Neuronal stem cell (in vitro differentiated cells): ENCODE results near the gene IL1RL2.

Source experiments
- DNase-seq: peaks from one replicate; pipeline ENCODE4 v3.0.0-alpha.2; 2013; ENCODE audit warnings: low spot score
- H2AFZ ChIP-seq: one replicate; pipeline ENCODE4 v1.6.1; 2013; ENCODE audit warnings: mild to moderate bottlenecking, low read length, inconsistent platforms
- H2AK5ac ChIP-seq: 2 replicates; pipeline ENCODE4 v1.6.1; 2013; ENCODE audit warnings: low read depth, mild to moderate bottlenecking, inconsistent platforms, low read length, moderate library complexity, mixed read lengths
- H2BK120ac ChIP-seq: 2 replicates; pipeline ENCODE4 v1.6.1; 2013; ENCODE audit warnings: low read depth, mild to moderate bottlenecking, inconsistent platforms, low read length, moderate library complexity, mixed read lengths
- H2BK12ac ChIP-seq: one replicate; pipeline ENCODE4 v1.6.1; 2013; ENCODE audit warnings: low read length, inconsistent platforms
- H2BK15ac ChIP-seq: 2 replicates; pipeline ENCODE4 v1.6.1; 2013; ENCODE audit warnings: mild to moderate bottlenecking, low read length, inconsistent platforms, mixed read lengths
- H2BK5ac ChIP-seq: one replicate; pipeline ENCODE4 v1.6.1; 2013; ENCODE audit warnings: inconsistent platforms, mild to moderate bottlenecking, low read length, moderate library complexity
- H3K14ac ChIP-seq: one replicate; pipeline ENCODE4 v1.6.1; 2013; ENCODE audit warnings: low read length, inconsistent platforms
- H3K18ac ChIP-seq: 2 replicates; pipeline ENCODE4 v1.6.1; 2013; ENCODE audit warnings: low read length, inconsistent platforms
- H3K23ac ChIP-seq: 2 replicates; pipeline ENCODE4 v1.6.1; 2013; ENCODE audit warnings: low read depth, mild to moderate bottlenecking, mixed read lengths, low read length, inconsistent platforms; ENCODE audit not compliant: poor library complexity
- H3K27ac ChIP-seq: replicated peaks from 3 replicates; pipeline ENCODE4 v1.5.1; 2013; ENCODE audit warnings: low read length, inconsistent platforms
- H3K27me3 ChIP-seq, 3 experiments: 2 replicates each; pipeline ENCODE4 v1.6.1; 2013; ENCODE audit warnings: low read length in 3 of 3, mild to moderate bottlenecking in 2 of 3, inconsistent platforms in 1 of 3, low read depth in 1 of 3, mixed read lengths in 1 of 3, moderate library complexity in 1 of 3; ENCODE audit not compliant: control insufficient read depth in 3 of 3, insufficient read depth in 3 of 3
- H3K36me3 ChIP-seq, 2 donors: replicated peaks in 1 of 2; 2 replicates each; pipeline ENCODE4 v1.6.1; 2013; ENCODE audit warnings: low read length in 2 of 2; ENCODE audit not compliant: control insufficient read depth in 2 of 2, insufficient read depth in 2 of 2
- H3K4ac ChIP-seq: 2 replicates; pipeline ENCODE4 v1.6.1; 2013; ENCODE audit warnings: inconsistent platforms, mild to moderate bottlenecking, low read length, moderate library complexity
- H3K4me1 ChIP-seq, 2 donors: 1 replicate in 1 of 2; 2 replicates in 1 of 2; pipeline ENCODE4 v1.6.1; 2013; ENCODE audit warnings: low read length in 2 of 2, low read depth in 1 of 2; ENCODE audit not compliant: control insufficient read depth in 2 of 2, insufficient read depth in 1 of 2
- H3K4me2 ChIP-seq: one replicate; pipeline ENCODE4 v1.6.1; 2013; ENCODE audit warnings: mild to moderate bottlenecking, low read length, inconsistent platforms; ENCODE audit not compliant: insufficient read depth, poor library complexity, severe bottlenecking
- H3K4me3 ChIP-seq, 2 donors: 2 replicates each; pipeline ENCODE4 v1.5.1; 2013; ENCODE audit warnings: low read length in 2 of 2, mild to moderate bottlenecking in 2 of 2, inconsistent platforms in 1 of 2, moderate library complexity in 1 of 2
- H3K79me1 ChIP-seq: one replicate; pipeline ENCODE4 v1.6.1; 2013; ENCODE audit warnings: low read depth, mild to moderate bottlenecking, inconsistent platforms, low read length, moderate library complexity
- H3K9ac ChIP-seq: one replicate; pipeline ENCODE4 v1.6.1; 2013; ENCODE audit warnings: mild to moderate bottlenecking, low read depth, low read length, inconsistent platforms; ENCODE audit not compliant: poor library complexity
- H3K9me3 ChIP-seq, 2 donors: replicated peaks in 1 of 2; 2 replicates each; pipeline versions ENCODE3 to v1.6.1; 2013; ENCODE audit warnings: low read length in 2 of 2, mild to moderate bottlenecking in 2 of 2, inconsistent platforms in 1 of 2, low read depth in 1 of 2, mixed read lengths in 1 of 2, moderate library complexity in 1 of 2; ENCODE audit not compliant: control insufficient read depth in 2 of 2, insufficient read depth in 1 of 2
- H4K8ac ChIP-seq: one replicate; pipeline ENCODE4 v1.6.1; 2013; ENCODE audit warnings: low read depth, mild to moderate bottlenecking, inconsistent platforms, low read length, moderate library complexity
- H4K91ac ChIP-seq: one replicate; pipeline ENCODE4 v1.6.1; 2013; ENCODE audit warnings: low read length, low read depth, mild to moderate bottlenecking, inconsistent platforms; ENCODE audit not compliant: poor library complexity
- WGBS, 2 donors: extraction: QIAGEN DNeasy Blood & Tissue Kit; methylation state at CpG; one replicate each; pipeline ENCODE4 v1.1.7; 2013; ENCODE audit warnings: missing lambda C conversion rate in 2 of 2, mixed read lengths in 1 of 2; ENCODE audit not compliant: insufficient read length in 2 of 2, insufficient replicate concordance in 1 of 2; ENCODE audit errors: extremely low coverage in 2 of 2; 5-methylcytosine and 5-hydroxymethylcytosine counted together

The IL1RL2 gene

DNA sequence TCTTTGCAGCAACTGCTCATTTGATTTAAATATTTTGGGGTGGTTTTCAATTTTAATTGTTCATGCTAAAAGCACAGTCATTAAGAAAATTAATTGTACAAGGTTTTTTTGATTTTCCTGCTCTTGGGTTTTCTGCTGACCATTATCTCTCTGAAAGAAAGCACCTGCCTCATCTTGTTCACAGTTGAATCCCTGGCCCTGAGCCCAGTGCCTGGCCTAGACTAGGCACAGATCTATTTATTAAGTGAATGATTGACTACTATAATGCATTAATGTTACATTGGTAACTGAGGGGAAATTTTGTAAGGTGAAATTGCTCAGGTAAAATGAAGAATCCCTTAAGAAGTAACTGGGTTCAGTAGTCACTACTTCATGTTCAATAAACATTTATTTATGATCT is 22.0 kb downstream of the IL1RL2 start:
- no peak overlapping the region for H4K8ac ChIP-seq
- no peak overlapping the region for H3K4me3 ChIP-seq
- no peak overlapping the region for H2BK5ac ChIP-seq
- H4K91ac ChIP-seq = no peak overlapping the region
- H3K9me3 ChIP-seq = no peaks in the 10 kb centered on the region
- H3K14ac ChIP-seq = no peak overlapping the region
- H2BK120ac ChIP-seq = no peak overlapping the region
- no peak overlapping the region for H3K4me2 ChIP-seq
- no peak overlapping the region for H3K18ac ChIP-seq
- H3K27ac ChIP-seq = no peak overlapping the region
- H2BK15ac ChIP-seq = no peak overlapping the region
- no peak overlapping the region for H3K4ac ChIP-seq
- H2AFZ ChIP-seq = no peak overlapping the region
- H3K4me1 ChIP-seq = no peaks in the 10 kb centered on the region
- no peak overlapping the region for H2BK12ac ChIP-seq
- H3K9ac ChIP-seq = no peak overlapping the region
- no peak overlapping the region for H2AK5ac ChIP-seq
- DNase-seq = no peak
- H3K23ac ChIP-seq = no peak overlapping the region
- H3K79me1 ChIP-seq = no peaks in the 10 kb centered on the region
- H3K27me3 ChIP-seq = no peaks in the 10 kb centered on the region
- H3K36me3 ChIP-seq = no peaks in the 10 kb centered on the region

DNA sequence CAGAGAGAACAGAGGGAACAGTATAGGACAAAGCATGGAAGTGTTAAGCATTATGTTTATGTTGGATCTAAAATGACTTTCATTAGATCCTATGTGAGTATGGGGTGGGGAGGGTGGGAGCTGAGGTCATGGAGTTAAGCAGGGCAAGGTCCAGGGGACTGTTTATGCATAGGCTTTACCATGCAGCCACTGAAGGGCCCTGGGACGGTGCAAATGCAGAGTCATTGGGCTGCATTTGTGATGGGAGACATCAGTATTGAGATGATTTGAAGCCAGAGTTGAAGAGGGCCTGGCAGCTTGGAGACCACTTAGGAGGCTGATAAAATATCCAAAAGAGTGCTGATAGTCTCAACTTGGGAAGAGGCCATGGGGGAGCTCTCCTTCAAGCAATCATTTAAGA is 22.7 kb downstream of the IL1RL2 start:
- H3K9me3 ChIP-seq = no peaks in the 10 kb centered on the region
- no peak for DNase-seq
- WGBS, 2 donors = no CpG with 5 or more reads among the region's 1 CpG
- H2BK15ac ChIP-seq = no peak overlapping the region
- no peaks in the 10 kb centered on the region for H3K27me3 ChIP-seq
- H3K27ac ChIP-seq = no peak overlapping the region
- no peaks in the 10 kb centered on the region for H3K36me3 ChIP-seq
- H3K4me2 ChIP-seq = no peak overlapping the region
- no peak overlapping the region for H2AK5ac ChIP-seq
- H4K91ac ChIP-seq = no peak overlapping the region
- no peak overlapping the region for H3K14ac ChIP-seq
- H3K18ac ChIP-seq = no peak overlapping the region
- H3K4ac ChIP-seq = no peak overlapping the region
- no peaks in the 10 kb centered on the region for H3K79me1 ChIP-seq
- no peak overlapping the region for H3K23ac ChIP-seq
- H3K4me1 ChIP-seq = no peaks in the 10 kb centered on the region
- no peak overlapping the region for H2BK5ac ChIP-seq
- no peak overlapping the region for H3K9ac ChIP-seq
- no peak overlapping the region for H2BK12ac ChIP-seq
- H2AFZ ChIP-seq = no peak overlapping the region
- H2BK120ac ChIP-seq = no peak overlapping the region
- H4K8ac ChIP-seq = no peak overlapping the region
- H3K4me3 ChIP-seq = no peak overlapping the region

DNA sequence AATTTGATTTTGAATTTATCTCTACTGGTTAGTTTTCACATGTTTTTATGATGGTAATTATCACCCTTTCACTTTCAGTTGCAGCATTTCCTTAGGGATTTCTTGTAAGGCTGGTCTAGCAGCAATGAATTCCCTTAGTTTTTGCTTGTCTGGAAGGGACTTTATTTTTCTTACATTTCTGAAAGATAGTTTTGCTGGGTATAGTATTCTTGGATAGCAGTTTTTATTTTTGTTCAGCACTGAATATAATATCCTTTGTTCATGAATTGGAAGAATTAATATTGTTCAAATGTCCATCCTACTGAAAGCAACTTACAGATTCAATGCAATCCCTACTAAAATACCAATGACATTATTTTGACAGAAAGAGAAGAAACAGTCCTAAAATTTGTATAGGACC is 30.2 kb downstream of the IL1RL2 start:
- no peak overlapping the region for H3K4me2 ChIP-seq
- no peak overlapping the region for H3K18ac ChIP-seq
- no peak overlapping the region for H2BK120ac ChIP-seq
- H3K14ac ChIP-seq = no peak overlapping the region
- no peaks in the 10 kb centered on the region for H3K27me3 ChIP-seq
- no peak overlapping the region for H2AFZ ChIP-seq
- H3K27ac ChIP-seq = no peak overlapping the region
- no peaks in the 10 kb centered on the region for H3K36me3 ChIP-seq
- no peak overlapping the region for H4K91ac ChIP-seq
- H3K9ac ChIP-seq = no peak overlapping the region
- H4K8ac ChIP-seq = no peak overlapping the region
- no peak overlapping the region for H3K4me3 ChIP-seq
- no peak overlapping the region for H3K23ac ChIP-seq
- DNase-seq = no peak
- no peak overlapping the region for H2BK12ac ChIP-seq
- H2BK15ac ChIP-seq = no peak overlapping the region
- no peak overlapping the region for H2BK5ac ChIP-seq
- no peak overlapping the region for H3K4ac ChIP-seq
- H3K79me1 ChIP-seq = no peaks in the 10 kb centered on the region
- H3K4me1 ChIP-seq = no peaks in the 10 kb centered on the region
- peaks cover 0 to 4% of the 10 kb centered on the region in 2 donors for H3K9me3 ChIP-seq
- no peak overlapping the region for H2AK5ac ChIP-seq

DNA sequence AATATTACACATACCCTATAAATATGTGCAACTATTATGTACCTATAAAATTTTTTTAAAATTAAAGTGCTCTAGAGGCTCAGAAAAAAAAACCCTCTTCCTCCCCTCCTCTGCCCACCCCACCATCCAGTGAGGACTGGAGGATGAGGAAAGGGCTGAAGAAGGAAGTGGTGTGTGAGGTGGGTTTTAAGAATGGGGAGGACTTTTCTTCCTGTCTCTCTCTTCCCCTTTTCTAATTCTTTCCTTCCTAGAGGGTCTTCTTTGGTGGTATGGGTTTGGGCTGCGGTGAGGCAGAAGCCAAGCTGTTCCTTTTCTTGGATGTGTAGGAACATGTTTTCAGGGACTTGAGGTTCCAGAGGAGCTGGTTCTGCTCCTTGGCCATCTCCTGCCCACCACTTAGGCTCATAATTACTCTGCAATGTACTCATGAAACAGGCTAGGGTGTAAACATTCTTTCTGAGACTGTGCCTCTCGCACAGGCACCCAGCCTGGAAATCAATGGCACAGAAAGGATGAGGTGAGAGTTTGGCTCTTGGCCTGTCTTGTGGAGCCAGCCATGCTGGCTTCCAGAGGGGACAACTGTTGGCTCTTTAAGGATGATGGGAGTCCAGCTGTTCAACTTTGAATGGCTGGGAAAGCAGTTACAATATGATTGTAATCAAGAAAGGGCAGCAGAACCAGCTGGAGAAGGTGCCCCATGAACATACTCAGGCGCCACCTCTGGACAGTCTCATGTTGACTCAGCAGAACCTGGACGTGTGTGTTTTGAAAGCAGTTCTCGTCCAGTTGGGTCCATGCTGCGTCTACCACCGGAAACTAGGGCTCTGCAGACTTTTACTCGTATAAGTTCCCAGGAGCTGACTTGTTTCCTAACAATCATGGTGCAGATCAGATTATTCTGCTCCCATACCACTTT is 38.3 kb downstream of the IL1RL2 start:
- Histone ChIP-seq H3K23ac (no peak overlapping the region), H3K4ac (no peak overlapping the region), H3K18ac (no peak overlapping the region), H2BK120ac (no peak overlapping the region), H3K27me3 (no peaks in the 10 kb centered on the region), H4K91ac (no peak overlapping the region), H3K9me3 (no peaks in the 10 kb centered on the region), H4K8ac (no peak overlapping the region), H3K79me1 (no peaks in the 10 kb centered on the region), H3K4me1 (peaks cover 2 to 7% of the 10 kb centered on the region in 2 donors), H3K4me2 (no peak overlapping the region), H3K9ac (no peak overlapping the region), H2BK15ac (no peak overlapping the region), H2BK12ac (no peak overlapping the region), H3K27ac (no peak overlapping the region), H3K36me3 (no peaks in the 10 kb centered on the region), H2AK5ac (no peak overlapping the region), H2BK5ac (no peak overlapping the region), H3K4me3 (no peak overlapping the region), H3K14ac (no peak overlapping the region), H2AFZ (no peak overlapping the region)
- WGBS, 2 donors = no CpG with 5 or more reads among the region's 8 CpGs
- DNase-seq = no peak
